Pancreas (tissue), 10 donors: Measurements from ENCODE around the gene CCDC124. TPM values are rescaled to one million over a fixed set of nuclear protein-coding genes. Genes with fewer than 3 reads are reported as not detected.

Source experiments
- ATAC-seq, 4 donors: fragments of 200-7000 bp; cut with Tn5 transposase; one replicate each; pipeline versions ENCODE4 v1.8.0 to v1.9.1; 2020; ENCODE audit warnings: mild to moderate bottlenecking in 4 of 4, moderate library complexity in 4 of 4
- DNase-seq, 6 donors: peaks; one replicate each; pipeline ENCODE4 v3.0.0-alpha.2; 2020
- FAIRE-seq: peaks from 2 replicates; lab custom pipeline; 2012; peaks lifted over from hg19 to GRCh38; lab: Jason Lieb, UNC
- H3K27ac ChIP-seq, 4 donors: fragments of 200-600 bp; sonication (generic); 1 replicate in 3 of 4; 2 replicates in 1 of 4; pipeline versions ENCODE4 v1.5.0 to v1.8.0; 2020
- H3K27me3 ChIP-seq, 4 donors: fragments of 200-600 bp; one replicate each; pipeline ENCODE4 v1.8.0; 2021
- H3K36me3 ChIP-seq, 3 donors: fragments of 200-600 bp; sonication (generic) in 1 of 3; one replicate each; pipeline versions ENCODE4 v1.5.0 to v1.8.0; 2020 to 2021
- H3K4me1 ChIP-seq, 3 donors: fragments of 200-600 bp; one replicate each; pipeline ENCODE4 v1.8.0; 2021
- H3K4me3 ChIP-seq, 4 donors: fragments of 200-600 bp; sonication (generic) in 2 of 4; one replicate each; pipeline versions ENCODE4 v1.5.0 to v1.8.0; 2020 to 2021
- H3K9me3 ChIP-seq, 4 donors: fragments of 200-600 bp; one replicate each; pipeline ENCODE4 v1.8.0; 2021
- WGBS, 2 donors: extraction: QIAGEN DNeasy Blood & Tissue Kit; methylation state at CpG; one replicate each; pipeline ENCODE4 v1.1.7; 2013; 5-methylcytosine and 5-hydroxymethylcytosine counted together
- intact Hi-C, 3 donors: fragments of 100-400 bp; cut with DNase I; formaldehyde crosslinking; loops; one replicate each; pipeline versions ENCODE4 v1.11.1 to v1.14.2; 2022
- polyA plus RNA-seq, 2 donors: library from polyadenylated mRNA; stranded (reverse); fragments of 200-250 nt; gene quantifications; one replicate each; pipeline ENCODE4 v1.2.3, GENCODE V29; 2013
- total RNA-seq, 6 donors: library from RNA; stranded (reverse); fragmentation: NEBNext Ultra II Directional in 4 of 6; extraction: Animal tissue kit (Norgen Biotek cat#: 25700) in 4 of 6; gene quantifications; one replicate each; pipeline versions ENCODE4 v1.2.1 to v1.2.4, GENCODE V29; 2021 to 2023
- TF ChIP-seq, protein P1 (sequence below), 4 donors: fragments of 200-600 bp; sonication (generic) in 3 of 4; IDR thresholded peaks; one replicate each; pipeline versions ENCODE4 v1.5.0 to v1.8.0; 2021; ENCODE audit warnings: antibody characterized with exemption in 4 of 4
- donor health status: healthy with polysubstance abuse.
- donor health status: DM: no; HTN: no; CAD: no; lungs with moderate emphysema.
- donor health status: DM: no; HTN: no; CAD: no.
- donor health status: control.
- donor health status: control.
- donor health status: Bipolar disorder and iron deficiency.
- donor health status: DM: yes; HTN: yes; CAD: no.
- donor health status: DM: no; HTN: no; CAD: no.
- donor health status: DM: no; HTN: no; CAD: no.
- donor health status: DM: yes; HTN: yes; CAD: no.

The CCDC124 gene
- total and polyA plus RNA-seq, 8 donors = 15.0 to 71.8 (median 32.2) TPM

DNA sequence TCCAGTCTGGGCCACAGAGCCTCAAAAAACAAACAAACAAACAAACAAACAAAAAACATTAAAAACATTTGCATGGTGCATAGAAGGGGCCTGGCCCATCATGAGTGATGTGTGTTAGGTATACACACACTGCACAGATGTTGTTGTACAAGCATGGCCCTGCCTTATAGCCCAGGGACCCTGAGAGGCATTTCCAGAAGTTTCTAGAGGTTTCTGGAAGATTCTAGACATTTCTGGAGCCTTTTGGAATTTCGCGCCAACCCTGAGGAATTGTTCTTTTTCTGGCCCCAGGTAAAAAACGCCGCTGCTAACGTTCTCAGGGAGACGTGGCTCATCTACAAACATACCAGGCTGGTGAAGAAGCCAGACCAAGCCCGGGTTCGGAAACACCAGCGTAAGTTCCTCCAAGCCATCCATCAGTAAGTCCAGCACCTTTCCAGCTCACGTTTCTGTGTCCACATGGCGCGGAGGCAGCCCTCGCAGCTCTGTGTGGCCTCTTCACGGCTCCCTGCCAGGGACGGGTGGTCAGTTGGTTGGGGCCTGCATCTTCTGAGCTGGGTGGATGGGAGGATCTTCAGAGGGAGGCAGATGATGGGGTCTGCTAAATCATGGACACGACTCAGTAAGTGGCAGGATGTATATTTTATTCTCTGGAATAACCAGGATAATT is 56.7 kb downstream of the CCDC124 start:
- FAIRE-seq (no peak), ATAC-seq (no peak), DNase-seq (no peak)
- Histone ChIP-seq H3K9me3 (no peaks in the 10 kb centered on the region), H3K27me3 (peaks cover 0 to 4% (median 0%) of the 10 kb centered on the region in 4 donors), H3K4me1 (no peaks in the 10 kb centered on the region), H3K36me3 (no peaks in the 10 kb centered on the region), H3K27ac (no peak overlapping the region), H3K4me3 (no peak overlapping the region)
- WGBS, 2 donors = 73 to 82% methylated on average over 16 of the region's 16 CpGs
- intact Hi-C loops = loop anchor here in 1 of 3 donors (10.0 kb wide), 1 partner anchor 125 kb away; no protein-coding TSS in a partner anchor
- TF ChIP-seq, protein P1, sequence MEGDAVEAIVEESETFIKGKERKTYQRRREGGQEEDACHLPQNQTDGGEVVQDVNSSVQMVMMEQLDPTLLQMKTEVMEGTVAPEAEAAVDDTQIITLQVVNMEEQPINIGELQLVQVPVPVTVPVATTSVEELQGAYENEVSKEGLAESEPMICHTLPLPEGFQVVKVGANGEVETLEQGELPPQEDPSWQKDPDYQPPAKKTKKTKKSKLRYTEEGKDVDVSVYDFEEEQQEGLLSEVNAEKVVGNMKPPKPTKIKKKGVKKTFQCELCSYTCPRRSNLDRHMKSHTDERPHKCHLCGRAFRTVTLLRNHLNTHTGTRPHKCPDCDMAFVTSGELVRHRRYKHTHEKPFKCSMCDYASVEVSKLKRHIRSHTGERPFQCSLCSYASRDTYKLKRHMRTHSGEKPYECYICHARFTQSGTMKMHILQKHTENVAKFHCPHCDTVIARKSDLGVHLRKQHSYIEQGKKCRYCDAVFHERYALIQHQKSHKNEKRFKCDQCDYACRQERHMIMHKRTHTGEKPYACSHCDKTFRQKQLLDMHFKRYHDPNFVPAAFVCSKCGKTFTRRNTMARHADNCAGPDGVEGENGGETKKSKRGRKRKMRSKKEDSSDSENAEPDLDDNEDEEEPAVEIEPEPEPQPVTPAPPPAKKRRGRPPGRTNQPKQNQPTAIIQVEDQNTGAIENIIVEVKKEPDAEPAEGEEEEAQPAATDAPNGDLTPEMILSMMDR (IDR thresholded peaks at IDR 0.05) = no peak

DNA sequence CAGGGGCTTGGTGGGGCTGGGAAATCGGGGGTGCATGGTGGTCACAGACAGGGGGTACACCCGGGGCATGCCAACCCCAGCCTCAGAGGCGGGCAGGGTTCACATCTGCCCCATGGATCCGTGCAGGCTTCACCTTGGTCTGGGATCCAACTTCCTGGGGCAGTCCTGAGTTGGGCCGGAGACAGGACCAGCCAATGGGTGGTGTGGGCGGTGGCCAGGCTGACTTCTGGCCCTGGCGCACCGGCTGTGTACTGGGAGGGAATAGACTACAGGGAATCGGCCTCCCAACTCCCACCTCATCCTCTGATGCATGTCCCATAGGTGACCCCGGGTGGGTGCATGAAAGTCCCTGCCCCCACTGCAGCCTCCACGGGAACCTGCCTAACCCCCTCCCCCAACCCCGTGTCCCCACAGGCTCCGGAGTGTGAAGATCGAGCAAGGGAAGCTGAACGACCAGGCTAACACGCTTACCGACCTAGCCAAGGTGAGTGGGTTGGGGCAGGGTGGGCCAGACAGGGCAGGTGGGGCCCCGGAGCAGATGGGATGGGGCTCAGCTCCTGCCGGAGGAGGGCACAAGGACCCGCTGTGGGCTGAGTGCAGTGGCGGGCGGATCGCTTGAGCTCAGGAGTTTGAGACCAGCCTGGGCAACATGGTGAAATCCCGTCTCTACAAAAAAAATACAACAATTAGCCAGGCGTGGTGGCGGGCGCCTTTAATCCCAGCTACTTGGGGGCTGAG is 60.4 kb downstream of the CCDC124 start:
- TF ChIP-seq, protein P1 (IDR thresholded peaks at IDR 0.05) = no peak
- FAIRE-seq (no peak), ATAC-seq (no peak), DNase-seq (no peak)
- Histone ChIP-seq H3K4me3 (no peak overlapping the region), H3K36me3 (no peaks in the 10 kb centered on the region), H3K27me3 (peaks cover 0 to 4% (median 0%) of the 10 kb centered on the region in 4 donors), H3K9me3 (no peaks in the 10 kb centered on the region), H3K4me1 (no peaks in the 10 kb centered on the region), H3K27ac (no peak overlapping the region)
- intact Hi-C loops = loop anchor here in 1 of 3 donors (10.0 kb wide), 1 partner anchor 128 kb away; no protein-coding TSS in a partner anchor
- WGBS, 2 donors = 51 to 55% methylated on average over 21 to 27 of the region's 27 CpGs

Other genes starting within 250 kb of the CCDC124 start
- gene UNC13A, start 244.7 kb upstream of the CCDC124 start, total RNA-seq = 1 to 10 TPM in 3 of 6 donors, under 1 TPM in 3; 0.92 to 5.3 (median 1.3) TPM
- gene UNC13A, start 244.7 kb upstream of the CCDC124 start, polyA plus RNA-seq = 10 to 100 TPM in 1 of 2 donors, 1 to 10 TPM in 1; 4.1 to 10.5 TPM
- gene MAP1S, start 213.5 kb upstream of the CCDC124 start, total RNA-seq = 10 to 100 TPM; 13.9 to 35.6 (median 21.3) TPM
- gene MAP1S, start 213.5 kb upstream of the CCDC124 start, polyA plus RNA-seq = 10 to 100 TPM; 22.1 to 22.4 TPM
- gene FCHO1, start 181.5 kb upstream of the CCDC124 start, total RNA-seq = 1 to 10 TPM in 3 of 6 donors, under 1 TPM in 3; 0.43 to 2.5 (median 1.2) TPM
- gene FCHO1, start 181.5 kb upstream of the CCDC124 start, polyA plus RNA-seq = 1 to 10 TPM; 1.3 to 1.4 TPM
- 1 to 10 TPM; 2.1 to 6.0 (median 3.9) TPM for gene B3GNT3, start 137.9 kb upstream of the CCDC124 start, total RNA-seq
- 1 to 10 TPM; 1.7 to 2.6 TPM for gene B3GNT3, start 137.9 kb upstream of the CCDC124 start, polyA plus RNA-seq
- not detected for gene INSL3, start 111.5 kb upstream of the CCDC124 start, total RNA-seq
- not detected for gene INSL3, start 111.5 kb upstream of the CCDC124 start, polyA plus RNA-seq
- gene JAK3, start 85.0 kb upstream of the CCDC124 start, total RNA-seq = 1 to 10 TPM; 1.1 to 6.6 (median 1.7) TPM
- gene JAK3, start 85.0 kb upstream of the CCDC124 start, polyA plus RNA-seq = 1 to 10 TPM; 2.9 to 4.3 TPM
- 1,000 to 10,000 TPM; 1,116 to 2,379 (median 1,559) TPM for gene RPL18A, start 73.1 kb upstream of the CCDC124 start, total RNA-seq
- 1,000 to 10,000 TPM; 1,339 to 1,436 TPM for gene RPL18A, start 73.1 kb upstream of the CCDC124 start, polyA plus RNA-seq
- under 1 TPM in 1 of 6 donors, not detected in 5; 0.16 TPM for gene SLC5A5, start 61.1 kb upstream of the CCDC124 start, total RNA-seq
- gene SLC5A5, start 61.1 kb upstream of the CCDC124 start, polyA plus RNA-seq = under 1 TPM in 1 of 2 donors, not detected in 1; 0.02 TPM
- under 1 TPM in 1 of 6 donors, not detected in 5; 0.19 TPM for gene KCNN1, start 34.1 kb downstream of the CCDC124 start, total RNA-seq
- under 1 TPM; 0.08 to 0.33 TPM for gene KCNN1, start 34.1 kb downstream of the CCDC124 start, polyA plus RNA-seq
- gene ARRDC2, start 75.2 kb downstream of the CCDC124 start, total RNA-seq = 10 to 100 TPM in 1 of 6 donors, 1 to 10 TPM in 5; 3.8 to 22.0 (median 8.1) TPM
- gene ARRDC2, start 75.2 kb downstream of the CCDC124 start, polyA plus RNA-seq = 10 to 100 TPM; 32.3 to 34.8 TPM
- 1 to 10 TPM in 1 of 6 donors, under 1 TPM in 5; 0.19 to 1.1 (median 0.53) TPM for gene IL12RB1, start 153.9 kb downstream of the CCDC124 start, total RNA-seq
- gene IL12RB1, start 153.9 kb downstream of the CCDC124 start, polyA plus RNA-seq = under 1 TPM; 0.15 to 0.40 TPM
- 10 to 100 TPM; 19.7 to 27.5 (median 24.2) TPM for gene MAST3, start 164.8 kb downstream of the CCDC124 start, total RNA-seq
- 10 to 100 TPM; 13.7 to 24.7 TPM for gene MAST3, start 164.8 kb downstream of the CCDC124 start, polyA plus RNA-seq
- gene PIK3R2, start 220.1 kb downstream of the CCDC124 start, total RNA-seq = 10 to 100 TPM; 11.6 to 21.2 (median 12.2) TPM
- 1 to 10 TPM; 4.3 to 6.5 TPM for gene PIK3R2, start 220.1 kb downstream of the CCDC124 start, polyA plus RNA-seq
- gene IFI30, start 240.8 kb downstream of the CCDC124 start, total RNA-seq = 100 to 1,000 TPM in 1 of 6 donors, 10 to 100 TPM in 5; 12.2 to 108 (median 23.2) TPM
- gene IFI30, start 240.8 kb downstream of the CCDC124 start, polyA plus RNA-seq = 10 to 100 TPM; 21.4 to 22.2 TPM